GM13977 (cell line): ENCODE results near the gene MAGI1.
"Not testable (repeated sequence)": the region's sequence is repeated elsewhere in the genome, so short reads cannot be mapped to it uniquely, and the experiment has no call there.

ENCODE experiments used
- DNase-seq: peaks from one replicate; pipeline ENCODE4 v3.0.0; 2012; ENCODE audit warnings: low spot score
- in situ Hi-C: fragments of 300-500 bp; cut with MboI; formaldehyde crosslinking; loops from one replicate; pipeline ENCODE4 v1.12.0; 2022; ENCODE audit warnings: low sequenced_read_pairs, low pct_unique_long_range_greater_than_20kb, mixed read lengths, inconsistent platforms; ENCODE audit not compliant: unreplicated experiment
- TF ChIP-seq, protein P1 (sequence below): IDR thresholded peaks from 2 replicates; pipeline ENCODE4 v1.5.1; 2012; ENCODE audit warnings: mild to moderate bottlenecking, control low read depth; ENCODE audit not compliant: insufficient read depth; ENCODE audit errors: extremely low read depth, missing control alignments

MAGI1 gene

DNA sequence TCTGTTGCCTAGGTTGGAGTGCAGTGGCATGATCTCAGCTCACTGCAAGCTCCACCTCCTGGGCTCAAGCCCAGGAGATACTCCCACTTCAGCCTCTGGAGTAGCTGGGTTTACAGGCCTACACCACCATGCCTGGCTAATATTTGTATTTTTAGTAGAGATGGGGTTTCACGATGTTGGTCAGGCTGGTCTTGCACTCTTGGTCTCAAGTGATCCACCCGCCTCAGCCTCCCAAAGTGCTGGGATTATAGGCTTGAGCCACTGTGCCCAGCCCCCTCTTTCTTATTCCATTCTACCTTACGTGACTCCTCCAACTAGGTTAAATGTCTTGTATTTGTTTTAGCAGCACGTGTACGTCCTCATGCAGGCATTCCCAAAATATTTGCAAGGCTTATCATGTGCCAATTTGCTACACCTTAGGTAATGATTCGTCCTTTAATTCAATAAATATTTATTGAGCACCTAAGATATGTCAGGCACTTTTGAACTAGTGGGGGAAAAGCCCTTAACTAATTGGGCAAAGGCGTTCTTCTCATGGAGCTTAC, 14.9 kb upstream of the MAGI1 start:
- in situ Hi-C loops, result no loop called here
- TF ChIP-seq, protein P1, sequence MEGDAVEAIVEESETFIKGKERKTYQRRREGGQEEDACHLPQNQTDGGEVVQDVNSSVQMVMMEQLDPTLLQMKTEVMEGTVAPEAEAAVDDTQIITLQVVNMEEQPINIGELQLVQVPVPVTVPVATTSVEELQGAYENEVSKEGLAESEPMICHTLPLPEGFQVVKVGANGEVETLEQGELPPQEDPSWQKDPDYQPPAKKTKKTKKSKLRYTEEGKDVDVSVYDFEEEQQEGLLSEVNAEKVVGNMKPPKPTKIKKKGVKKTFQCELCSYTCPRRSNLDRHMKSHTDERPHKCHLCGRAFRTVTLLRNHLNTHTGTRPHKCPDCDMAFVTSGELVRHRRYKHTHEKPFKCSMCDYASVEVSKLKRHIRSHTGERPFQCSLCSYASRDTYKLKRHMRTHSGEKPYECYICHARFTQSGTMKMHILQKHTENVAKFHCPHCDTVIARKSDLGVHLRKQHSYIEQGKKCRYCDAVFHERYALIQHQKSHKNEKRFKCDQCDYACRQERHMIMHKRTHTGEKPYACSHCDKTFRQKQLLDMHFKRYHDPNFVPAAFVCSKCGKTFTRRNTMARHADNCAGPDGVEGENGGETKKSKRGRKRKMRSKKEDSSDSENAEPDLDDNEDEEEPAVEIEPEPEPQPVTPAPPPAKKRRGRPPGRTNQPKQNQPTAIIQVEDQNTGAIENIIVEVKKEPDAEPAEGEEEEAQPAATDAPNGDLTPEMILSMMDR, result no peak

DNA sequence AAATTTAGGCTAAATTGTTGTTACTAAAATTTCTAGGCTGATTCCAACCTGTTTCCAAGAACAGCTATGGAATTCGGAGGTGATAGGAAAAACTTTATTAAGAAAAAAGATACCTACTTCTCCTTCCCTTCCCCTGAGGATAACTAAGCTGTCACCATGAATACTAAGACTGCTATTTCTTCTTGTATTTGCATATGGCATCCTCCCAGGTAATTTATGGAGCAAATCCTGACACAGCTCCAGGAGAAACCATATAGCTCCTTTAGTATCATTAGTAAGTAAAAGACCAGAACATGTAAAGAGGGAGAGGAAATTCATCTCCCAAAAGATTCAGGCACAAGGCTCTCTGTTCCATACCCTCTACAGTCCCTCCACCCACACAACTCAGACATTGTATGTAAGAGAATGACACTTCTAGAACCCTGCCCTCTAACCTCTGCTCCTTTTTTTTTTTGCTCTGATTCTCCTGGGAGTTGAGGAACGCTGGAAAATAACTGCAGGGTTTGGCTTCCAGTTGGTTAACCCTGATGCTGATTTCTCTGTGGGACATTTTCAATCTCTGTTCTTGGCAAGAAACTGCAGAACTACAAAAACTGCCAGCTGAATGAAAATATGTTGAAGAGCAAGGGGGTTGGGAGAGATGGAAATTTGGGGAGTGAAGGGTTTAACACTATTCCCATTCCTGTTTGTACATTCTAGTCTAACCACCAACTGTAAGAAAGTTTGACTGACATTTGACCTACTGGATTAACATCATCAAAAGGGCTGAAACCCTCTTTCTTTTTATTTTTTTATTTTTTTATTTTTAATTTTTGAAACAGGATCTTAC, 14.2 kb upstream of the MAGI1 start:
- in situ Hi-C loops, result no loop called here
- TF ChIP-seq, protein P1, result no peak
- no peak for DNase-seq

More for the DNA sequence above, 14.9 kb upstream of the MAGI1 start:
- DNase-seq, result no peak

DNA sequence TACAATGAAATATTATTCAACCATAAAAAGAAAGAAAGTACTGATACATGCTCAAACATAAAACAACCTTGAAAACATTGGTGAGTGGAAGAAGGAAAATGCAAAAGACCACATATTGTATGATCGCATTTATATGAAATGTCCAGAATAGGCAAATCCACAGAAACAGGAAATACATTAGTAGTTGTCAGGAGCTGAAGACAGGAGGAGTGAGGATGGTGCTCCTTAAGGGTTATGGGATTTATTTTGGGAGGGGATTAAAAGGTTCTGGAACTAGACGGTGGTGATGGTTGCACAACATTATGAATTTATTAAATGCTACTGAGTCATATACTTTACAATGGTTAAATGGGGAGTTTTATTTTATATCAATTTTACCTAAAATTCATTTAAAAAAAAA, 12.1 kb upstream of the MAGI1 start:
- in situ Hi-C loops, result no loop called here
- DNase-seq, result no peak
- TF ChIP-seq, protein P1, result no peak

DNA sequence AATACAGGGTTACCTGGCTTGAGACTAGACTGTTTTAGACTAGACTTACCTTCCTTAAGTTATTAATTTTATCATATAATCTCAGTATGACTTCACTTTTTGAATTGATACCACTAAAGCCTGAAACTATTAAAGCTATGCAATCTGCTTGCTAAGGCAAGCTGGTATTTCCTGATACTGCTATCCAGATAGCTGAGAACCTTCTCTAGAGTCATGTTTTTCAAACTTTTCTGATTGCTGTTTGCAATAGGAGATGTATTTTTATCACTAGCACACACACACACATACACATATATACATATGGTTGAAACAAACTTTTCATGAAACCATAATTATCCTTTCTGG, 9.3 kb upstream of the MAGI1 start:
- TF ChIP-seq, protein P1, result no peak
- in situ Hi-C loops, result no loop called here
- DNase-seq, result no peak

DNA sequence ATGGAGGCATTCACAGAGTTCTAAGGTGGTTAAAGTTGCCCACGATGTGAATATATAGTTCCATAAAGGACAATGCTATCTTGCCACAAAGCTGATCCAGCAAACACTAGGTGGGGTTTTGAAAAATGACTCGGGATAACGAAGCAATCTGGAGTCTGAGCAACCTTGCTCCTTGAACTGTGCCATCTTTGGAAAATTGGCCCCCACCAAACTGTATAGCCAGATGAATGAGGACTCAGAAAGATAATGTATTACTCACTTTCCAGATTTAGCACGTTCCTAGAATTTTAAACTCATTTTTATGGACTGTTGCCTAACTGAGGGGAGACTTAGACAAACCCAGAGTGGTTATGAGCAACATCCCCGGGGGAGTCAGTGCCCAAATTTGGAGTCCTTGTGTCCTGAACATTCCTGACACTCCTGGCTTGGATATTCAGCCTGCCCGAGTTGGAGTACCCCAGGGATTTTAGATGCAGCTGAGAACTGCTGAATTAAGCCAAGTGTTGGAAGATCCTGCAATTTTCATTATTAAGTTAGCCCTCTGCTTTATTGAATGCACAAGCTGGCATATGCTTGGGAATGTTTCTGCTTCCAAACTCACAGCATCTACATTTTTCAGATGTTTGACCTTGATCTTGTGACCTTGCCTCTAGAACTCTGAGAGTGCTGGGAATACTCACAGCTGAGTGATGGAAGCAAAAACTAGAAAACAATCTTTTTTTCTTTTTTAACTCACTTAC, 8.8 kb upstream of the MAGI1 start:
- TF ChIP-seq, protein P1, result no peak
- in situ Hi-C loops, result no loop called here
- no peak for DNase-seq

DNA sequence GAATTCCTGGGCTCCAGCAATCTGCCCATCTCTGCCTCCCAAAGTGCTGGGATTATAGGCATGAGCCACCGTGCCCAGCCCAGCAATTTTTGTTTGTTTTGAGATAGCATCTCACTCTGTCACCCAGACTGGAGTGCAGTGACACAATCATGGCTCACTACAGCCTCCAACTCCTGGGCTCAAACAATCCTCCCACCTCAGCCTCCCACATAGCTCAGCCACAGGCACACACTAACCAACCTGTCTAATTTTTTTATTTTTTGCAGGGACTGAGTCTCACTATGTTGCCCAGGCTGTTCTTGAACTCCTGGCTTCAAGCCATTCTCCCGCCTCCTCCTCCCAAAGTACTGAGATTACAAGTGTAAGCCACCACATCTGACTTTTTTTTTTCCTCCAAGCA, 7.6 kb upstream of the MAGI1 start:
- DNase-seq, in situ Hi-C loops: not testable (repeated sequence)

- TF ChIP-seq, protein P1, result no peak
- DNase-seq, result no peak
- in situ Hi-C loops, result no loop called here
These were observed 3.1 kb upstream of the MAGI1 start for GRCh38 chr3:66041828-66042227.
